ENCODE data around the gene LRRTM2.

The LRRTM2 gene

GRCh38 chr5:138878437-138879235 lies 3.5 kb upstream of the LRRTM2 start:
- DNase-seq: no peak

- DNase-seq: no peak
These were observed 1.7 kb upstream of the LRRTM2 start for GRCh38 chr5:138876811-138877210.

- DNase-seq: no peak
These were observed 811 bp upstream of the LRRTM2 start for GRCh38 chr5:138875946-138876345.

- no peak for DNase-seq
These were observed 379 bp upstream of the LRRTM2 start for GRCh38 chr5:138875552-138875875.

- DNase-seq: no peak
These were observed 894 bp downstream of the LRRTM2 start for GRCh38 chr5:138874241-138874640.

- no peak for DNase-seq
These were observed 1.5 kb downstream of the LRRTM2 start for GRCh38 chr5:138873466-138874221.

- no peak for DNase-seq
These were observed 2.2 kb downstream of the LRRTM2 start for GRCh38 chr5:138872841-138873465.

GRCh38 chr5:138870611-138871010 lies 4.5 kb downstream of the LRRTM2 start:
- no peak for DNase-seq

GRCh38 chr5:138869763-138870500 lies 5.2 kb downstream of the LRRTM2 start:
- no peak for DNase-seq

- DNase-seq: no peak
These were observed 6.1 kb downstream of the LRRTM2 start for GRCh38 chr5:138869038-138869437.

GRCh38 chr5:138867011-138867410 lies 8.1 kb downstream of the LRRTM2 start:
- no peak for DNase-seq

- no peak for DNase-seq
These were observed 22.0 kb downstream of the LRRTM2 start for GRCh38 chr5:138853132-138853531.

- no peak for DNase-seq
These were observed 24.2 kb downstream of the LRRTM2 start for GRCh38 chr5:138850865-138851435.

- no peak for DNase-seq
These were observed 25.3 kb downstream of the LRRTM2 start for GRCh38 chr5:138849882-138850281.

GRCh38 chr5:138849439-138849838 lies 25.7 kb downstream of the LRRTM2 start:
- DNase-seq: peak; percentile 16

- DNase-seq: no peak
These were observed 30.2 kb downstream of the LRRTM2 start for GRCh38 chr5:138844812-138845513.

GRCh38 chr5:138844125-138844461 lies 31.0 kb downstream of the LRRTM2 start:
- DNase-seq: no peak

GRCh38 chr5:138843316-138844124 lies 31.6 kb downstream of the LRRTM2 start:
- no peak for DNase-seq

- no peak for DNase-seq
These were observed 33.6 kb downstream of the LRRTM2 start for GRCh38 chr5:138841531-138841930.

- no peak for DNase-seq
These were observed 35.0 kb downstream of the LRRTM2 start for GRCh38 chr5:138840103-138840502.

GRCh38 chr5:138837160-138837559 lies 38.0 kb downstream of the LRRTM2 start:
- no peak for DNase-seq

Data from NCI-H510A treated with DMSO at 0.1 percent for 48 hours (cell line).